Measurements from ENCODE around the gene PPP6R2. TPM values are rescaled to one million over a fixed set of nuclear protein-coding genes. Genes with fewer than 3 reads are reported as not detected.

The PPP6R2 gene
- total RNA-seq, 1 experiment from 2014 or later: 42.6 TPM

DNA sequence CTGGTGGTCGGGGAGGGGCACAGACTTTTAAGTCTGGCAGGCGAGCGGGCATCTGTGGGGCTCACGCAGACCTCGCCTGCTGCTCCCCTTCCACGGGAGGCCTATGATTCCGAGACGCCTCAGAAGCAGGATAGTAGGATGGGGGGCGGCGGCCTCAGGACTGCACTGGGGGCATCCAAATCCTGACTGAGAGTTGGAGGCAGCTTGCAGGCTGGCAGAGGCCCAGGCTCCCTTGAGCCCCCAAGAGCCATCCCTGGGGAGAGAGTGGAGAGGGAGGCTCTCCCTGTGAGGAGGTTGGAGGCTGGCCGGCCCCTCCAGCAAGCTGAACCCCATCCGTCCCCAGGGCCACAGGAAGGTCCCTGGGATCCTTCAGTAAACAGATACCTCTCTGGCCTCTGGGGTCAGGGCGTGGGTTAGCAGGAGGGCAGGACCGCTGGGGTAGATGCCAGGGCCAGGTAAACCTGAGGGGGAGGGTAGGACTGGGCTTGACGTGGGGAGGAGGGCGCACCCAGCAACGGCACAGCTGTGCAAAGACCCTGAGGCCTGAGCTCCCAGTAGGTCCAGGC, 98.4 kb downstream of the PPP6R2 start:
- peaks cover 0 to 46% (median 19%) of the 10 kb centered on the region in 3 experiments; a peak in 5 of 7 replicates for H3K36me3 Mint-ChIP-seq (ENCODE audit: insufficient read depth in 1 of 3, low read depth in 3 of 3)
- Histone ChIP-seq H3K4me1 (ENCODE audit: insufficient read depth, low read length) (no peaks in the 10 kb centered on the region), H3K79me1 (ENCODE audit: insufficient read depth, low read depth, low read length, poor library complexity, severe bottlenecking) (no peaks in the 10 kb centered on the region), H2BK5ac (ENCODE audit: insufficient read length, low read length) (no peak overlapping the region), H3K23me2 (ENCODE audit: insufficient read length, low read depth, low read length, poor library complexity, severe bottlenecking) (no peaks in the 10 kb centered on the region), H4K5ac (ENCODE audit: insufficient read length, low read depth, low read length) (no peak overlapping the region), H2BK20ac (ENCODE audit: low read depth, low read length, poor library complexity, severe bottlenecking) (no peak overlapping the region), H3K4ac (ENCODE audit: low read depth, low read length) (no peak overlapping the region), H2BK12ac (ENCODE audit: insufficient read length, low read depth, low read length) (no peak overlapping the region), H3K9ac (ENCODE audit: extremely low read depth, insufficient read length, low read length) (no peak overlapping the region), H3K18ac (ENCODE audit: insufficient read length, low read depth, low read length) (no peak overlapping the region), H3K79me2 (ENCODE audit: insufficient read depth, low read length) (no peaks in the 10 kb centered on the region), H3K27ac (ENCODE audit: insufficient read length, low read depth, low read length) (no peak overlapping the region), H3K56ac (ENCODE audit: insufficient read length, low read depth, low read length) (no peak overlapping the region), H4K8ac (replicated peaks; ENCODE audit: insufficient read length, low read depth, low read length) (no peak overlapping the region), H3K9me3 (ENCODE audit: control insufficient read depth, low read depth, low read length) (no peaks in the 10 kb centered on the region), H2BK120ac (ENCODE audit: low read depth, low read length, poor library complexity, severe bottlenecking) (no peak overlapping the region), H3K4me2 (ENCODE audit: insufficient read depth, insufficient read length, low read length) (no peak overlapping the region), H2AK5ac (ENCODE audit: insufficient read length, low read length) (no peak overlapping the region), H3T11ph (ENCODE audit: low read length) (no peak overlapping the region), H4K91ac (ENCODE audit: insufficient read length, low read depth, low read length) (no peak overlapping the region), H2BK15ac (ENCODE audit: low read depth, low read length) (no peak overlapping the region), H2AFZ (ENCODE audit: low read length) (no peak overlapping the region), H3K27me3 (ENCODE audit: insufficient read depth, low read length) (no peaks in the 10 kb centered on the region), H3K14ac (ENCODE audit: insufficient read depth, low read length) (no peak overlapping the region), H4K20me1 (ENCODE audit: control insufficient read depth, insufficient read depth, insufficient read length) (no peaks in the 10 kb centered on the region), H3K23ac (ENCODE audit: insufficient read length, low read depth, low read length) (no peak overlapping the region)
- no peak overlapping the region for H3K4me3 Mint-ChIP-seq
- no CpG with 5 or more reads among the region's 17 CpGs for WGBS (ENCODE audit: extremely low coverage, insufficient read length, low lambda C conversion rate)
- H3K27me3 Mint-ChIP-seq (ENCODE audit: low read depth): no peaks in the 10 kb centered on the region
- no peaks in the 10 kb centered on the region for H3K9me3 Mint-ChIP-seq
- H3K4me1 Mint-ChIP-seq: peaks cover 3 to 11% of the 10 kb centered on the region in 2 experiments; a peak in 3 of 4 replicates
- no peak for DNase-seq
- H3K27ac Mint-ChIP-seq: no peak overlapping the region
- TF ChIP-seq, protein P1, sequence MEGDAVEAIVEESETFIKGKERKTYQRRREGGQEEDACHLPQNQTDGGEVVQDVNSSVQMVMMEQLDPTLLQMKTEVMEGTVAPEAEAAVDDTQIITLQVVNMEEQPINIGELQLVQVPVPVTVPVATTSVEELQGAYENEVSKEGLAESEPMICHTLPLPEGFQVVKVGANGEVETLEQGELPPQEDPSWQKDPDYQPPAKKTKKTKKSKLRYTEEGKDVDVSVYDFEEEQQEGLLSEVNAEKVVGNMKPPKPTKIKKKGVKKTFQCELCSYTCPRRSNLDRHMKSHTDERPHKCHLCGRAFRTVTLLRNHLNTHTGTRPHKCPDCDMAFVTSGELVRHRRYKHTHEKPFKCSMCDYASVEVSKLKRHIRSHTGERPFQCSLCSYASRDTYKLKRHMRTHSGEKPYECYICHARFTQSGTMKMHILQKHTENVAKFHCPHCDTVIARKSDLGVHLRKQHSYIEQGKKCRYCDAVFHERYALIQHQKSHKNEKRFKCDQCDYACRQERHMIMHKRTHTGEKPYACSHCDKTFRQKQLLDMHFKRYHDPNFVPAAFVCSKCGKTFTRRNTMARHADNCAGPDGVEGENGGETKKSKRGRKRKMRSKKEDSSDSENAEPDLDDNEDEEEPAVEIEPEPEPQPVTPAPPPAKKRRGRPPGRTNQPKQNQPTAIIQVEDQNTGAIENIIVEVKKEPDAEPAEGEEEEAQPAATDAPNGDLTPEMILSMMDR (conservative IDR thresholded peaks at IDR 0.05): no peak

Data from H9 (cell line).